ENCODE data around the gene TADA3.

- TF ChIP-seq EP300 (IDR thresholded peaks at IDR 0.05) (no peak), POLR2A (IDR thresholded peaks at IDR 0.05) (no peak)
These were observed 24.9 kb downstream of the TADA3 start for GRCh38 chr3:9767418-9767817.
